GM20431 (cell line): Measurements from ENCODE around the gene XCL2.

ENCODE experiments used
- in situ Hi-C: fragments of 300-500 bp; cut with MseI, MboI; formaldehyde crosslinking; loops from one replicate; pipeline ENCODE4 v1.15.0; 2020; ENCODE audit warnings: low sequenced_read_pairs; ENCODE audit not compliant: unreplicated experiment

XCL2 gene

DNA sequence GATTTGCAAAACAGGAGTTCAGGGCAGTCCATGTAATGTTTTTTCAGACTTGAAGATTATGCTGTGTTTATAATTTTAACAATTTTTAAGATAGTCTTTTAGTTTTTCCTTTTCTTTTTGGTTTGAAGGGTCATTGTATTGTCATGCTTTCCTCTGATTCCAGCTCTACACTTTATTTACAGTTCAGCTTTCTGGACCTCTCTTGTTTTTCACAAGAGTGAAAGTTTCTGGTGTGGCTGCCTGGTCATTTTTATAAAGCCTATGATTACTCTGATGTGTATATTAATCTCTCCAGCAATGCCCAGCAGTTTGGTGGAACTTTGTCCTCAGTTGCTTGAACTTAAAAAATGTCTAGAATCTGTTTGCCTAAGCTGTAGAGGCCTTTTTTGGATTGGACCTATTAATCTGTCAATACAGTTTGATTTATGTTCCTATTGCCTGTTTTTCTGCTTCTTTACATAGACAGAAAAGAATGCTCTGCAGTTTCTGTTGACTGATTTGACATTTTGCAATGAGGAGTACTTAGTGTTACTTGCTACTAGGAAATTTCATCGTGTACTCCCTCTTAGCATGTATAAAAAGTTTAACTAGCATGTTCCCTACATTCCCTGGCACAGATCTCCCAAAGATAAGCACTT is 52.2 kb downstream of the XCL2 start:
- in situ Hi-C loops = no loop called here
